Astrocyte (in vitro differentiated cells and primary cell): Measurements from ENCODE around the gene PRDM2.

Experiments
- CTCF ChIP-seq: IDR thresholded peaks from 2 replicates; pipeline ENCODE4 v1.5.1; 2011; ENCODE audit warnings: low read depth, mild to moderate bottlenecking, inconsistent platforms, low read length, moderate library complexity; ENCODE audit not compliant: insufficient read depth
- EZH2 ChIP-seq: IDR thresholded peaks from 2 replicates; pipeline ENCODE4 v1.6.1; 2012; ENCODE audit warnings: mild to moderate bottlenecking, low read length, inconsistent platforms; ENCODE audit not compliant: insufficient read depth

GRCh38 chr1:13824626-13825025 lies 124.6 kb downstream of the PRDM2 start:
- TF ChIP-seq EZH2 (no peak), CTCF (no peak)
